Sigmoid colon (tissue), 4 donors: ENCODE measurements around the gene PRKN.

Experiments used
- CTCF ChIP-seq, 4 experiments: fragments of 450-650 bp in 3 of 4; fragments of 200-600 bp in 1 of 4; IDR thresholded peaks; one replicate each; pipeline ENCODE4 v1.5.1; 2016 to 2019; ENCODE audit warnings: antibody characterized with exemption in 4 of 4, mild to moderate bottlenecking in 3 of 4, moderate library complexity in 2 of 4
- EP300 ChIP-seq, 4 donors: sonication (generic); formaldehyde crosslinking; IDR thresholded peaks; one replicate each; pipeline ENCODE4 v1.6.1; 2017; ENCODE audit warnings: antibody characterized with exemption in 4 of 4
- POLR2A ChIP-seq, 2 donors: fragments of 450-650 bp; IDR thresholded peaks; one replicate each; pipeline ENCODE4 v1.6.1; 2016; ENCODE audit warnings: antibody characterized with exemption in 2 of 2, mild to moderate bottlenecking in 2 of 2, moderate library complexity in 2 of 2
- POLR2AphosphoS5 ChIP-seq, 4 donors: sonication (generic); formaldehyde crosslinking; IDR thresholded peaks; one replicate each; pipeline ENCODE4 v1.6.1; 2017; ENCODE audit warnings: antibody characterized with exemption in 4 of 4

DNA sequence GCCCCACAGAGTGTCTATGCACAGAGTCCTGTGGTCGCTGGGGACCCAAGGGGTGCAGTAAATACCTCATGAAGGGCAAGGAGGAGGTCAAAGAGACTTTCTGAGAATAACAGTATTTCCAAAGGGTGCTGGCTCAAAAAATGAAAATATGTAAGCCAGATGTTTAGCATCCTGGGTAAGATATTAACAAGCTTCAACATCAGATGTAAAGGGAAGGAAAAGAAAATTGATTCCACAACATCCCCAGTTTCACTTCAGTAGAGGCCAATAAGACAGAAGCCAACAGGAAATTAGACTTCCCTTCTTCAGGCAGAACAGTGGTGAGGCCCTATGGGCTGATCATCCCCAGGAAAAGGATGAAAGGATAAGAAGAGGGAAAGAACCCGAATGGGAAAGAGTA is 434.7 kb downstream of the PRKN start:
- no peak for TF ChIP-seq CTCF (IDR thresholded peaks at IDR 0.05)
- no peak for TF ChIP-seq POLR2AphosphoS5 (IDR thresholded peaks at IDR 0.05)
- TF ChIP-seq POLR2A (IDR thresholded peaks at IDR 0.05), result no peak
- no peak for TF ChIP-seq EP300 (IDR thresholded peaks at IDR 0.05)
